Loucy (cell line): Measurements from ENCODE around the gene ALG5.

Experiments
- EZH2phosphoT487 ChIP-seq: fragments of 200-600 bp; IDR thresholded peaks from 2 replicates; pipeline ENCODE4 v1.6.1; 2018; ENCODE audit warnings: antibody characterized with exemption, mild to moderate bottlenecking, moderate library complexity, borderline replicate concordance
- TF ChIP-seq, protein P1 (sequence below): fragments of 200-600 bp; sonication (generic); conservative IDR thresholded peaks from 2 replicates; pipeline ENCODE4 v1.5.1; 2014; ENCODE audit warnings: mild to moderate bottlenecking, antibody characterized with exemption, low read length

DNA sequence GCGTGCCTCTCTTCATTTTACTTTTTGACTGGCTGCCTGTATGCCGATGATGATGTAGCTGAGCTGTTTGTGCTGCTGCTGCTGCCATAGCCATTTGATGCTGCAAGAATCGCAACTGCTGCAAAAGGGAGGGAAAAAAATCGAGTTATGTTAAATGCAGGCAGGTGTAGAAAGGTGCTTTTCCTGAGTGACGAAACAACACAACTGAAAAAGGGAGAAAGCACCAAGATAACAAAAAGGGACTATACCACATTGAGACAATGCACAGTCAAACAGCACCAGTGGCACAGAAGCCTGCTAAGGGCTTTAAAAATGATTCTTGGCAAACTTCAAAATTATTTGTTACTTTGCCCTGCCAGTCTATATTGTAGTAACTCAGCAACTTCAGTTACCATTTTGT is 10.6 kb upstream of the ALG5 start:
- TF ChIP-seq, protein P1, sequence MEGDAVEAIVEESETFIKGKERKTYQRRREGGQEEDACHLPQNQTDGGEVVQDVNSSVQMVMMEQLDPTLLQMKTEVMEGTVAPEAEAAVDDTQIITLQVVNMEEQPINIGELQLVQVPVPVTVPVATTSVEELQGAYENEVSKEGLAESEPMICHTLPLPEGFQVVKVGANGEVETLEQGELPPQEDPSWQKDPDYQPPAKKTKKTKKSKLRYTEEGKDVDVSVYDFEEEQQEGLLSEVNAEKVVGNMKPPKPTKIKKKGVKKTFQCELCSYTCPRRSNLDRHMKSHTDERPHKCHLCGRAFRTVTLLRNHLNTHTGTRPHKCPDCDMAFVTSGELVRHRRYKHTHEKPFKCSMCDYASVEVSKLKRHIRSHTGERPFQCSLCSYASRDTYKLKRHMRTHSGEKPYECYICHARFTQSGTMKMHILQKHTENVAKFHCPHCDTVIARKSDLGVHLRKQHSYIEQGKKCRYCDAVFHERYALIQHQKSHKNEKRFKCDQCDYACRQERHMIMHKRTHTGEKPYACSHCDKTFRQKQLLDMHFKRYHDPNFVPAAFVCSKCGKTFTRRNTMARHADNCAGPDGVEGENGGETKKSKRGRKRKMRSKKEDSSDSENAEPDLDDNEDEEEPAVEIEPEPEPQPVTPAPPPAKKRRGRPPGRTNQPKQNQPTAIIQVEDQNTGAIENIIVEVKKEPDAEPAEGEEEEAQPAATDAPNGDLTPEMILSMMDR = no peak
- no peak for TF ChIP-seq EZH2phosphoT487
